GM19324 (cell line): ENCODE results near the gene BCAS3.

Experiments used
- ATAC-seq: cut with Tn5 transposase; IDR thresholded peaks from one replicate; pipeline ENCODE4 v1.9.1; 2021; ENCODE audit warnings: mild to moderate bottlenecking, moderate library complexity; ENCODE audit not compliant: unreplicated experiment, low FRiP score

BCAS3 gene

DNA sequence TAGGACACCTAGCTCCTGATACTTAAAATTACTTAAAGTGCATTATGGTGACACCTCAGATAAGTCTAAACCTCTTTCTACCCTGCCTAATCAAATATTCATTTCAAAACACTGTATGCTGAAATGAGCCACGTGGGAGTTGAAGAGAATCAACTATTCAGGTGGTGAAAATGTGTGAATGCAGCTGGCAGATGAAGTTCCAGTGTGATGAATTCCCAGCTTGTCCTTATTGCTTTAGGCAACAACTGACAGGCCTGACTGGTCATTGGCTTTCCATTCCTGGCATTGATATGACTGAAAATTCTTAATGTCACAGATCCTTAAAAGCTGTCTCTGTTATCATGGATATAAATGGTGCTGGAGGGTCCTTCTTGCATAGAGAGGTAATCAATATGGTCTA, 420.1 kb downstream of the BCAS3 start:
- ATAC-seq: no peak

DNA sequence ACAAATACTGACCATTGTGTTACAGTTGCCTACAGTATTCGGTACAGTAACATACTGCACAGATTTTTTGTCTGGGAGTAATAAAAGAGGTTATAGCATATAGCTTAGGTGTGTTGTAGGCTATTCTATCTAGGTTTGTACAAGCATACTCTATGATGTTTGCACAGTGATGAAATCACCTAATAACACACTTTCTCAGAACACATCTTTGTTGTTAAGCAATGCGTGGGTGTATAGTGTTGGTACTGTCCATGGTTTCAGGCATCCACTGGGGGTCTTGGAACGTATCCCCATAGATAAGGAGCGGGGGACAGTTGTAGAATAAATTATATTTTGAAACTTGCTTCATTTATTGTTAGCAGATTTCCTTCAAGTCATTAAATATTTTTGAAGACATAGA, 428.7 kb downstream of the BCAS3 start:
- ATAC-seq: no peak

DNA sequence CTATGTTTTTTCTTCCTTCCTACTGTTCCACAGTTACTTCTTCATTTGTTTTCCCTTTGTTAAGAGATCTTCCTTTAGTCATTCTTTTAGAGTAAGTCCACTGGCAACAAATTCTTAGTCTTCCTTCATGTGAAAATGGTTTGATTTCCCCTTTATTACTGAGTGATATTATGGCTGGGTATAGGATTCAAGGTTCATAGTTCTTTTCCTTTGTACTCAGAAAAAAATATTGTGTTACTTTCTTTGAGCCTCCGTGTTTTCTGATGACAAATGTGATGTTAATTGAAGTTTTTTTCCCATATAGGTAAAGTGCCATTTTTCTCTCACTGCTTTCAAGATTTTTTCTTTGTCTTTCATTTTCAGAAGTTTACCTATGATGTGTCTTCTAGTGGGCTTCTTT, 438.9 kb downstream of the BCAS3 start:
- ATAC-seq: no peak

DNA sequence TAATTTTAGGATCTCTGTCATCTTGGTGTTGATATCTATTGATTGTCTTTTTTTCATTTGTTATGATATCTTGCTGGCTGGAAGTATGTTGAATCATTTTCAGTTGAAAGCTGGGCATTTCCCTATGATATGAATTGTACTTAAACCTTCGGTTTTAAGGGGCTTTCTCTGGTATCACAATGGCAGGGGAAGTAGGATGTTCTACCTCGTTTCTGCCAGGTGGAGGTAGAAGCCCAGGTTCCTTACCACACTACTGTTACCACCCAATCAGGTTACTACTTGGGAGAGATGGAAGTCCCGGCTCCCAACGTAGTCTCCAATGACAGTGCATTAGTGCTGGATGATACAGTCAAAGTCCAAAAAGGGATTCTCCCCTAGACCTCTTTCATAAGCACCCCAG, 440.3 kb downstream of the BCAS3 start:
- no peak for ATAC-seq

DNA sequence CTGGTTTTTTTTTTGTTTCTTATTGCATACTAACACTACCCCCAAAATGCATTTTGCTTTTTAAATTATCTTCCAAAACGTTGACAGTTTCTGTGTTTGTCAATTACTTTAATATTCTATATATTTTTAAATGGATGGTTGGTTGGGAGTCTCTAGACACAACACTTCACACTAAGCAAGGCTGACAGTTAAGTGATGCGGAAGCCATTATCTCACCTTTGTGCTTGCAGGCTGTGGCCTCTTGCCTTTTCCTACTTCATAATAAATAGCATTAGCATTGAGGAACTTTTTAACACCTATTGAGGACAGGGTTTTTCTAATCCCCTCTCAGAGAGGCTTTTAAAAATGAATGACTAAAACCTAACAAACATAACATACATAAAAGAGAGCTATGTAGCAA, 441.2 kb downstream of the BCAS3 start:
- ATAC-seq: no peak

DNA sequence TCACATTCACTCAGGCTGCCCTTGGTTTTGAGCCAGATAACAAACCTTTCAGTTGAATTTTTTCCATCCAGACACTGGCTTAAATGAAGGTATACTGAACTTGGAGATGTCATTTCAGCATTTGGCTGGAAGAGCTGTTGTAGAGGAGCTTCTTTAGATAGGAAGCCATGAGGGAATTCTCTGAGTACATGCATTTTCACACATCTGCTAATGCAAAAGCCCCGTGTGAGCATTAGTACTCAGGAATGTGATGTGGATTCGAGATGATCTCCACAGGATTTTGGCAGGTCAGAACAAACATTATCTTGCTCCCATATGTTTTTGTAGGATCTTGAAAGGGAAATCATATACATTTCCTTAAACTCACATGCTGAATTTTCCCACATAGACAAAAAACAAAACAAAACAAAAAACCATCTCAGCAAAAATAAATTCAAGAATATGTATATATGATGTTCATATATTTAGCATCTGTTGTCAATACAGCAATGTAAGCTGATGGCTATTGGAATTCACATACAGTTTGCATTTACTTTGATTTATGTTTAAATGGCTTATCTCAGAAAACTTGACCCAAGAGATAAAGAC, 444.8 kb downstream of the BCAS3 start:
- ATAC-seq: no peak

DNA sequence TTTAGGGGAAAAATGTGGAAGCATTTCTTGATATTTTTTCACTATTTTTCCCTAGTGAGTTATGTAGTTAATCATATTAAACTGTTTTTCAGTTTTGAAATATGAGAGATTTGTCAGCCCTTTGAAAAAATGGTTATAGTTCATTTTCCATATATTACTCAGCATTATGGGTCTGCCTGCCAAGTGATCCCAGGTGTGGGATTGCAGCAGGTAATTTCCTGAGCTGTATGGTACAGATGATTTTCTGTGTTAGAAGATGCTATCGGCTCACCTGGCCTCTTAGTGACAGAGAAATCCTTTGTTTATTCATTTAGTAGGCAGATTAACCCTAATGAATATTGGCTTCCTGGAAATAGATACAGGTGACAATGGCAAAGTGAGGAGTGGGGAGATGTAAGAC, 446.9 kb downstream of the BCAS3 start:
- ATAC-seq: no peak

DNA sequence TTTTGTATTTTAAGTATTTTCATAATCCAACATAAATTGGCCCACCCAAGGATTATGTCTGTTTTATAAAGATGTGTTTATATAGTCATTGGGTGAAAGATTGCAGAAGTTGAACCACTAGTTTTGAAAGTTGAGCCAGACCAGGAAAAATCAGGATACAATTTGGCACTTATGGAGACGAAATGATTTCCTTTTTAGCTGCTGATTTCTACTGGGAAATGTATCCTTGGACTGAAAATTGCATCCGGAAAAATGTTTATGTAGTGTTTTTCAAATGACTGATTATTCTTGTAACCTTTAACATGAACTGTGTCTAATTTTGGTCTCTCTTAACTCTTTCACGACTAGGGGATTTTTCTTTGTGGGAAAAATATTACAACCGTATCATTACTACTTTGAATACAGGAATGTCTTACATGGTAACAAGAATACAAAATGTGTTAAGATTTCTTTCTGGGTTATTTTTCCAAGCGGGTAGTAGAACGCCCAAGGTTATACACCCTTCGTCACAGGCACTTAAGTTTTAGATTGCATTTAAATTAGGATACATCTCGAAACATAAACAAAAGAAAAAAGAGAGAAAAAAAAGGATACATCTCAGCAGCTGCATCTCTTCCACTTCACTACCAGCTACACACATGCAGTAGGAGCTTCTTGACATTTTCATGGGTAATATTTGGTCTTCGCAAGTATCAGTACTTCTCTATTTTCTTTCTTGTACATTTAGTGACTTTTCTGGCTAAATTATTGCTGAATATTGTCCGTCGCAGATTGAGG, 449.0 kb downstream of the BCAS3 start:
- no peak for ATAC-seq

DNA sequence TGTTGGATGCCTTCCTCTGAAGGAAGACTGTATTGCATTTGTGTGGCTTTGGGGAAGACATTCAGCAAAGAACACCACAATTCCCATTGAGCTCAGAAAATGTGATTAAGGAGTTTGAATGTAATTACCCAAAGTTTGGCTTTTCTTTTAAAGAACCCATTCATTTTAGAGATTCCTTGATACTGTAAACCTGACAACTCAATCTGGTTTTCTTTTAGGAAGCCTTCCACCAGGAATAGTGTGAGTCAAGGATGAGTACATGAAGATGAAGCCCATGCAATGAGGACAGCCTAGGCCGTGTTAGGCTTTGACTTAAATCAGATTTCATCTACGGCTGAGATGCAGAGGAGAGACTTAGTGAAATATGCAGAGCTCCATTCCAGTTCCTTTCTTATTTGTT, 450.3 kb downstream of the BCAS3 start:
- no peak for ATAC-seq

DNA sequence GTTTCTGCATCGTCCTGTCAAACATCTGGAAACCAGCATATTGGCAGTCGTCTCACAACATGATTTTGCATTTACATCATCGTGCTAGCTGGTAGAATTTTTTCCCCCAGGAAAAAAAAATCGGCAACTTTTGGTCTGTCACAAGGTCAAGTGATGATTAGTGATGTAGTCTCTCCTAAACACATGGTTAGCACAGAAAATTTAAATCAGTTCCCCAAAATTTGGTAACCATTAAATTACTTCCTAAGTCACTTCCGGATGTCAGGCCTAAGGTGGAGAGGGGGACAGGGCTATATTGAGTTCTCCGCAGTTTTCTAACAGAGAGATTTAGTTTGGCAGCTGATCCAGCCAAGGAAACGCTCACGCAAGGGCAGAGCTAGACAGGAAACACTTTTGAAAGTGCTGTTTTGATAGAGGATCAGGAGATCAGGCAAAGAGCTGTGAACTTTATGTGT, 451.0 kb downstream of the BCAS3 start:
- ATAC-seq: no peak

DNA sequence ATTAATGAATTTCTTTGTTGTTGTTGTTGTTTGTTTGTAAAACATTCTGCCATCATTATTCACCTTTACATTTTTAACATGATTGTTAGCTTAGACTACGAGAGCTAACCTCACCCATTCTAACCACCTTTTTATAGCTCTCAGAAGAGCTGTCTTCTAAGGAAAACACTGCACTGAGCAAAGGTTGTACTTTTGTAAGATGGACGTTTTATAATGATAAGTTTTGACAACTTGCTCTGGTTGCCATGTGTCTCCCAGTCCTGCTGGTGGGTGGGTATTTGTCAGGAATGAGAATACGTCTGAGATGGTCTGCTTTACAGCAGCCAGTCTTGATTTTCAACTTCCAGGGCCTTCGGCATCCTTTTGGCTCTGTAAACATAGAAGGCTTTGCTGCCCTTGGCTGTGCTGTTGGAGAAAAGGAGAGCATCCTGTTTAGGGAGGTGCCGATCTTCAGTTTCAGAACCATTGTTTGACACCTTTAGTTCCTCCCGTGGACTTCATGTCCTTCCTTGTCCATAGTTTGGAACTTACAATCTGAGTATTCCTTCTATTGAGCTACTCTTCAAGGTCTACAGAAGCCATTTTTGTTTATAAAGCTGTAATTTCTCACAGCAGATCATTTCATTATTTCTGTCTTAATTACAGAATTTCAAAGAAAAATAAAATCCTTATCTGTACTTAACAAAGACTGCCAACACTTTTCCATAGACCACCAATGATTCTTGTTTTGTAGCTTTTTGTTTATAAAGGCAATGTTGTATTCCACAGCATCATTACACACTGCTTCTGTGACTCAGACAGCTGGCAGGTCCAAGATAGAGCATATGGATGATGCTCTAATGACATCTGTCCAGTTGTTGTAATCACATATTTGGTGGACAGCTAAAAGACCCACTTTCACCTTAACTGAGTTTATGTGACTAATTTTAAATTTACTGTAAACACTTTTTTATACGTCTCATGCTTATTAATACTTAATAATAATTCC, 451.9 kb downstream of the BCAS3 start:
- ATAC-seq: no peak

DNA sequence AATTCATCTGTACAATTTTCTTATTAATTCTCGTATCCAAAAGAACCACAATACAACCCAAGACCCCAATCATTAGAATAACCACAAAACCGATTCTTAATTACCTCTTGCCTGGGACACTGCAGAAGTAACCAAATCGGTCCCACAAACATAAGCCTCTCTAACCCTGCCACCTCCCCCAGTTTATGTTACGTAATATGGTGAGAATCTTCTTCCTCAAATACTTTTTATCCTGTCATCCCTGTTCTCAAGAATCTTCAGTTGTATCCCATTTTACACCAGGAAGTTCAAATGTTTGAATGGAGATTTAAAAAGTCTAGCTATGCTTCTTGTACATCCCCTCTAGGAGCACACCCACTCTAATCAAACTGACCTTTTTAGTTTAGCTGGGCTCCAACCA, 452.7 kb downstream of the BCAS3 start:
- no peak for ATAC-seq

DNA sequence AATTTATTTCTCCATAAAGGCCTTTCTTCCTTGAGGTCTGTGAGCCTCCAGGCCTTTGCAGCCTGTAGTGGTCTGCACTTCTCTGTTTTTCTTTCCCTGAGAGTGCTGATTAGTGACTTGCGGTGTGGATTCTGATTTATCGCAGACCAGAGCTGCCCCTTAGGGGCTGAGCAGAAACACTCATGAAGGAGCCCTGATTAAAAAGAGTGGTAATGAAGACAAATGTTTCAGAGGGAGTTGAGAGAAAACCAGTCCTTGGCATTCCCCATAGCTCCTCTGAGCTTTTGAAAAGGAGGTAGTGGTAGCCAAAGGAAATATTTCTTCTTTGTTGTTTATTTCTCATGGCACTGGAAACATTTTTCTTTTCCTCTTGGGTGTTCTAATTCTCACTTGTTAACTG, 453.9 kb downstream of the BCAS3 start:
- ATAC-seq: no peak

DNA sequence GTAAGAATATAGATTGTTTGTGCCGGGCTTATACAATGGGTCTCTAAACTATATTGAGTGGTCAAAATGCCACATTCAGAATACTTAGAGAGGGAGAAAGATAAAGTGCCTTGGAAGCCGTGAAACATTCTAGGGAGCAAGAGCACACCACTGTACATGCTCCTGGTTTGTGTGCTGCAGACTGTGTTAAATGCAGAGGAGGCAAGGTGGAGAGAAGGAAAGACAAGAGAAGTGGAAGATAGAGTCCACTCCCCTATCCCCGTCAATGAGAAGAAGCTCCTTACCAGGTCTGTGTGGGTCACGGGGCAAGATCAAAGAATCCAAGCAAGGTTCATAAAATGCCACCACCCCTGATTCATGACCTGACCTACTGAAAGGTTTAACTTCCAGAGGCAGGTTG, 454.9 kb downstream of the BCAS3 start:
- ATAC-seq: no peak

DNA sequence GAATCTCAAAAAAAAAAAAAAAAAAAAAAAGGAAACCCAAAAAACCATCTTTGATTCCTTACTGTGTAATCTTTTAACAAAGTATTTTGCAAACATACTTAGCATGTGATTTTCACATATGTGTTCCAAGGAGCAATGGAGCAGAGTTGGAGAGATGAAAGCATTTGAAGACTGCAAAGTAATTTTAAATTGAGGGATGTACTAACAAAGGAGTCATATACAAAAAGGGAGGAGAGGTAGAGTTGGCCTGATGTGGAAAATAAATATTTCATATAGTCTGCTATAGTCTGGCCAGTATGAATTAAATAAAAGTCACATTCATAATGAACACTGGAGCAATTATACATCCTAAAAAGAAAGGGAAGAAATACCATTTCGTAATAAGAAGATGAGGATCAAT, 456.2 kb downstream of the BCAS3 start:
- ATAC-seq: no peak

DNA sequence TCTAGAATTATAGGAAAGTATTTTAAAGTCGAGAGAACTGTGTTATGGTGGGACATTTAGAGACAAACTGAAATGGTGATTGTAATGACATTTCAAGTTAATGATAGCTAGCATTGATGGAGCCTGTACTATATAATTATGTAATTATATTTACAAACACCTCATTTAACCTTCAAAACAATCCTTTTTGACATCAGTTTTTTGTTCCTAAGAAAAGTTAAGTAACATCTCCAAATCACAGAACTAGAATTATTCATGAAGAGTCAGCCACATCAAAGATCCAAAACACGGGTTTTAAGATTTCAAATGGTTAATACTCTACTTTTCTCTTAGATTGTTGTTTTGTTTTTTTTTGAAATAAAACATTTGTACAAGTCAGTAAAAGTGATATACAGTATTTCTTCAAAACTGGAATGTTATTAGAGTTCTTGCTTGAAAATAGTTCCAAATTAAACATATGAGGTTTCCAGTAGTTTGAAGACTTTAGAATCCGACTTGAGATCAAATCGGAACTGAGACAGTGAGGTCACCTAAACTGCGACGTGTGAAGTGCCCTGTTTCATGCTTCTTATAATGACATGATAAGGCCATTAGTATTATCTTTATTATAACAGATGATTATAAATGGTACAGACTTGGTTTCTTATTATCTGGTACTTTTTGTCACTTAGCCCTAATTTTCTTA, 457.0 kb downstream of the BCAS3 start:
- ATAC-seq: no peak

DNA sequence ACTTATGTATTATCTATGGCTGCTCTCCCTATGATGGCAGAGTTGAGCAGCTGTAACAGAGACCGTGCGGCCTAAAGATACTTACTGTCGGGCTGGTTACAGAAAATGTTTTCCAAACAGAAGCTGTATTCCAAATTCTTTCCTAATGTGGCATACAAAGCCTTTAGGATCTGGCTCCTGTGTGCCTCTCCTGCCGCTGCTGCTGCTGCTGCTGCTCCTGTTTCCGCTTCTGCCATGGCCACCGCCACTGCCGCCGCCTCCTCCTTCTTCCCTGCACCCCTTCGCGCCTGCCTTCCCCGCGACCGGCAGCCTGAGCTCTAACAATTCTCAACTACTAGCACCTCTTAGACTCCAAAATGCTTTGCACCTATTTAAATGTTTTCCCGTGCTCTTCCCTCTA, 458.1 kb downstream of the BCAS3 start:
- no peak for ATAC-seq

DNA sequence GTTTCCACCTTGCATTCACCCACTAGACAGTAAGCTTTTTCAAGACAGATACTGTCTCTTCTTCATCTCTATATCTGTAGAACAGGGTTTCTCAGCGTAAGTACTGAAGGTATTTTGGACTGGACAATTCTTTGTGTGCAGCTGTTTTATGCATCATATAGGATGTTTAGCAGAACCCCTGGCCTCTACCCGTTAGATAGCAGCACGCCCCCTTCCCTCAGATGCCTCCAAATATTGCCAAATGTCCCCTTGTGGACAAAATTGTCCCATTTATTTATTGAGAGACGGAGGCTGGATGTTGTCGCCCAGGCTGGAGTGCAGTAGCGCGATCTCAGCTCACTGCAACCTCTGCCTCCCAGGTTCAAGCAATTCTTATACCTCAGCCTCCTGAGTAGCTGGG, 458.6 kb downstream of the BCAS3 start:
- ATAC-seq: no peak

DNA sequence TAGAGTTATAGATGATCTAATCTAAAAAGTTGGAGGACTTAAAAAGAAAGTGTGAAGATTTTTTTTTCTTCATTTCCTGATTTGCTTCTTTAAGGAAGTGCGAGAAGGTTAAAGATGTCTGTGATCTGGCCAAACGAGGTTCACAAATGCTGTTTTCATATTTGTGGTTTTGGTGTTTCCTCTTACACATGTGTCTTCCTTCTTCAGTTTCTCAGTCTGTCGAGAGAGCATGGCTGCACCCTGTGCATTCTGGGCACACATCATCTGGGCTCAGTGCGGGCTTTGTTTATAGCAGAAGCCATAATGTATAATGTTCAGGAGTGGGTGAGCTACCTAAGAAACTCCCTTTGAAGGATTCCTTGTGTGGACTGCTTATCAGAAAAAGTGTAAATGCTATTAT, 461.6 kb downstream of the BCAS3 start:
- ATAC-seq: peak; percentile 84

DNA sequence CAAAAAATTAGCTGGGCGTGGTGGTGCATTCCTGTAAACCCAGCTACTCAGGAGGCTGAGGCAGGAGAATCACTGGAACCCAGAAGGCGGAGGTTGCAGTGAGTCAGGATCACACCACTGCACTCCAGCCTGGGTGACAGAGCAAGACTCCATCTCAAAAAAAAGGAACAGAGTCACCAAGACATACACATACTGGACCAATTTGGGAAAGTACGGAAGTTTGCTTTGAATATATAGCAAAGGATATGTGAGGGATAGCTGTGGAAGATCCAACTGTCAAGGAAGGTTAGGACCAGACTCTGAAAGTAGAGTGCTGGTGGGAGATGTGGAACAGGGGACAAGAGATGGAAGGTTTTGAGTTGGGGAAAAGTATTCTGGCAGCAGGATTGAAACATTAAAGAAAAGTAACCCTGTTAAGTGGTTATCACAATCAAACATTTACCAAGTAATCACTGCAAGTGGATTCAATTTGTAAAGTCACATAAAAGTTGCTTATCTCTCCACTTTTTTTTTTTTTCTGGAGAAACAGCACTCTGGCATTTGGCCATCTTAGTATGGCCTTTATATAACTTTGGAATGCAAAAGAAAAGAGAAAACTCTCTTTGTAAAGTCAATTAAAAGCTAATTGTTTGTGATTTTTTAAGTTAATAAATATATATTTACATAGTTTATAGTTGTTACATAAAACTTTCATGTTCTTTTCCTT, 462.6 kb downstream of the BCAS3 start:
- no peak for ATAC-seq
